Stimulated activated CD8-positive, alpha-beta memory T cell treated with anti-CD3 and anti-CD28 coated beads, Interleukin-4, amount 100 ng/mL, for 1 hour (primary cell): ENCODE measurements around the gene TOGARAM1.

ENCODE experiments used
- DNase-seq, 2 donors: peaks; one replicate each; pipeline ENCODE4 v3.0.0-alpha.2; 2020; ENCODE audit warnings: low read depth in 2 of 2, low spot score in 1 of 2

Gene TOGARAM1

GRCh38 chr14:44961554-44962333 lies at the start of gene TOGARAM1, which contains the start of gene KLHL28:
Gene TOGARAM1, plus strand, starts transcription at chr14:44962190. Its CDS starts 232 bp downstream, at chr14:44962422.
Gene KLHL28, minus strand, starts transcription at chr14:44961947. Its CDS starts 16,019 bp downstream, at chr14:44945928.
- peak; percentile 84 to 93 for DNase-seq

- no peak for DNase-seq
These were observed 47.1 kb upstream of the TOGARAM1 start for GRCh38 chr14:44914849-44915248.

DNA sequence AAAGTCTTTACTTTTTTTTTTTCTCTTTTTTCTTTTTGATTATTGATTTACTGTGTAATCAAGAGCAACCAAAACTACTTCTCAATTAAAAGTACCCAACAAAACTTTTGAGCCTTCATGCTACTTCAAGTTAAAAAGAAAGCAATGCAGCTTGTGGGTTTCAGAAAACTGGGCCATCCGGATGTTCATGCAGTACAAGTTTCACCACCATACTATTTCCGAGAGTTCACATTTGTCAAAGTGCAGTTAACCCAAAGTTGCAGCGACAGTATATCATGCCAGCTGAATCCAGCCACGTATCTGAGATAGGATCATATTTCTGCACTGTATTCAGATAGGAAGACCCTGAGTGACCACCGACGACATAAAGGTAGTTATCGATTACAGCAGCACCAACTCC lies 33.2 kb upstream of the TOGARAM1 start:
- DNase-seq, result no peak

GRCh38 chr14:44935155-44935554 lies 26.8 kb upstream of the TOGARAM1 start:
- DNase-seq, result no peak

DNA sequence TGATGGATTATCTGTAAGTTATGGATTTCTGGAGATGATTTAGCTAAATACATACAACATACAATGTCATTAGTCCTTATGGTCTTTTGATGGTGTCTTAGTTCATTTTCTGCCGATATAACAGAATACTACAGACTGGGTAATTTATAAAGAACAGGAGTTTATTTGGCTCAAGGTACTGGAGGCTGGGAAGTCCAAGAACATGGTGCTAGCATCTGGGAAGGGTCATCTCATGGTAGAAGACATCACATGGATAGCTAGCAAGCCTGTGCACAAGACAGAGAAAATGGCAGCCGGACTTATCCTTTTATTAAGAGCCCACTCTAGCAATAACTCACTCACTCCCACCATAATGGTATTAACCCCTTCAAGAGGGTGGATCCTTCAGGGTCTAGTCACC lies 24.4 kb upstream of the TOGARAM1 start:
- DNase-seq, result no peak

- DNase-seq, result no peak
These were observed 21.8 kb upstream of the TOGARAM1 start for GRCh38 chr14:44940211-44940610.

GRCh38 chr14:44940944-44941343 lies 21.0 kb upstream of the TOGARAM1 start:
- no peak for DNase-seq

- no peak for DNase-seq
These were observed 20.4 kb upstream of the TOGARAM1 start for GRCh38 chr14:44941591-44941990.

DNA sequence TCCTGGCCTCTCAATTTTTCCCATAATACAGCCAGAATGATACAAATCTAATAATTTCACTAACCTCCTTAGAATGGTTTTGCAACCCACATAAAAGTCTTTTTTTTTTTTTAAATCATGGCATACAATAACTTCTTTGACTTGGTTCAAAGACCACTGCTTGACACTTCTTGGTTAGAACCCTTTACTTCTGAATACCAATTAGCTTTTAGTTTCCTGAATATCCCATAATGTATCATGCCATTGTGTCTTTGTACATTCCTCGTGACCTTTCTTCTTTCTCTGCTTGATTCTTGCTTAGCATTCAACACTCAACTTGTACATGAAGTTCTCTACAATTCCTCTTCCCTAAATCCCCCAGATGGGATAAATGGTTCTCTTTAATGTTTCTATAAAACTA lies 19.6 kb upstream of the TOGARAM1 start:
- no peak for DNase-seq

DNA sequence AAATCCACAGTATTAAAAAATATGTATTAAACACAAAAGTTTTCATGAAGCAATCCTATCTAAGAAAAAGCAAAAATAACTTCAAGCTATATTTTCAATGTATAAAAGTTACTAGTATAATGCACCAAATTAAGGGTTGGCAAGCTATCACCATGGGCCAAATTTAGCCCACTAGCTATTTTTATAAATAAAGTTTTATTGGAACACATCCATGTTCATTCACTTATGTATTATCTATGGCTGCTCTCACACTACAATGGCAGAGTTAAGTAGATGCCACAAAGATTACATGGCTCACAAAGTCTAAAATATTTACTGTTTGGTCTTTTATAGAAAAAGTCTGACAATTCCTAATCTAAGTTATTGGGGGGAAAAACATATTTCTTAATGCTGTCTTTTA lies 17.9 kb upstream of the TOGARAM1 start:
- DNase-seq, result no peak

GRCh38 chr14:44945264-44945663 lies 16.7 kb upstream of the TOGARAM1 start:
- DNase-seq, result no peak

- no peak for DNase-seq
These were observed 10.9 kb upstream of the TOGARAM1 start for GRCh38 chr14:44951051-44951450.

DNA sequence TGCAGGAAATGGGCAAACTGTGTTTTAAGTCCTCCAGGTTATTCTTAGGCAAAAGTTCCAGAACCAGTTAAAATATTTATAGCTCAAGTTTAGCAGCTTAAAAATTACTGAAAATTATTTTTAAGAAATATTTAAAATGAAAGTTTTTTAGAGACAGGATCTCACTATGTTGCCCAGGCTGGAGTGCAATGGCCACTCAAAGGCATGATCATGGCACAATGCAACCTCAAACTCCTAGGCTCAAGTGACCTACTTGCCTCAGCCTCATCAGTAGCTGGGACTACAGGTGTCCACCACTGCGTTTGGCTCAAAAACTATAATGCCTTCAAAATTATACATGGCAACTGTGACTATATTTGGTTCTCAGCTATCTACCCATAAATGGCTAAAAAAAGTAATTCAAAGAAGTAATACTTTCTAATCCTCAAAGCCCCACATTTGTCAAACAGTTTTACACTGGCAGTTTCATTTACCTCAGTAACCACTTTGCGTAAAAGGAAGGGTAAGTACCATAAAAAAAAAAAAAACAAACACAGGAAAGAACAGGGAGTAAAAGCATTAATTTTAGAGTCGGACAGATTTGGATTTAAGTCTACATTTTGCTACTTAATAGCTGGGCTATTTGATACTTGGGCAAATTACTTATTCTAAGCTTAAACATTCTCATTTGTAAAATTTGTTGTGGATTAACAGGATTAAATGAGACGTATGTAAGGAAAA lies 9.4 kb upstream of the TOGARAM1 start:
- DNase-seq, result no peak

GRCh38 chr14:44954750-44955149 lies 7.2 kb upstream of the TOGARAM1 start:
- no peak for DNase-seq

- no peak for DNase-seq
These were observed 6.5 kb upstream of the TOGARAM1 start for GRCh38 chr14:44955528-44955927.

DNA sequence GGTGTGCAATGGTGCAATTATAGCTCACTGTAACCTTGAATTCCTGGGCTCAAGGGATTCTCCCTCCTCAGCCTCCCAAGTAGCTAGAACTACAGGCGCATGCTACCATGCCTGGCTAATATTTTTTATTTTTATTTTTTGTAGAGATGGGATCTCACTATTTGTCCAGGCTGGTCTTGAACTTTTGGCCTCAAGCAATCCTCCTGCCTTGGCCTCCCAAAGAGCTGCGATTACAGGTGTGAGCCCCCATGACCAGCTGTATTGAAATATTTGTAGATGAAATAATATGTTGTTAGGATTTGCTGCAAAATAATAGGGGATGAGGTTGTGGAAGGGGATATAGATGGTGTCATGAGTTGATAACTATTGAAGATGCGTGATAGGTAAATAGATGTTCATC lies 5.1 kb upstream of the TOGARAM1 start:
- DNase-seq, result no peak

GRCh38 chr14:44959538-44959937 lies 2.5 kb upstream of the TOGARAM1 start:
- DNase-seq, result no peak

GRCh38 chr14:44960146-44960545 lies 1.8 kb upstream of the TOGARAM1 start:
- no peak for DNase-seq

GRCh38 chr14:44960646-44961045 lies 1.3 kb upstream of the TOGARAM1 start:
- DNase-seq, result no peak

- DNase-seq, result peak; percentile 17 to 21
These were observed 838 bp upstream of the TOGARAM1 start for GRCh38 chr14:44961151-44961553.

DNA sequence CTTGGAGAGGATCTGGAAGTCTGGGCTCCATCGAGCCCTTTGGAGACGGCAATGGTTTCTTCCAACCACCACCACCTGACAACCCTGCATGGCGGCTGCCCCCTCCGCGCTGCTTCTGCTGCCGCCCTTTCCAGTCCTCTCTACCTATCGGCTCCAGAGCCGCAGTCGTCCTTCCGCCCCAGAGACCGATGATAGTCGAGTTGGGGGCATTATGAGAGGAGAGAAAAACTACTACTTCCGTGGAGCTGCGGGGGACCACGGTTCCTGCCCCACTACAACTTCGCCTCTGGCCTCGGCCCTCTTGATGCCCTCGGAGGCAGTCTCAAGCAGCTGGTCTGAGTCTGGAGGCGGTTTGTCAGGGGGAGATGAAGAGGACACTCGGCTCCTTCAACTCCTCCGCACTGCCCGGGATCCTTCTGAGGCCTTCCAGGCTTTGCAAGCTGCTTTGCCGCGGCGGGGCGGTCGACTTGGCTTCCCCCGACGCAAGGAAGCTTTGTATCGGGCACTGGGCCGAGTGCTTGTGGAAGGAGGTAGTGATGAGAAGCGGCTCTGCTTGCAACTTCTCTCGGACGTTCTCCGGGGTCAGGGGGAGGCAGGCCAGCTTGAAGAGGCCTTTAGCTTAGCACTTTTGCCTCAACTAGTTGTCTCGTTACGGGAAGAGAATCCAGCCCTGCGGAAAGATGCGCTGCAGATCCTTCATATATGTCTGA lies 499 bp downstream of the TOGARAM1 start:
- DNase-seq, result peak in 1 of 2 donors; percentile 8

DNA sequence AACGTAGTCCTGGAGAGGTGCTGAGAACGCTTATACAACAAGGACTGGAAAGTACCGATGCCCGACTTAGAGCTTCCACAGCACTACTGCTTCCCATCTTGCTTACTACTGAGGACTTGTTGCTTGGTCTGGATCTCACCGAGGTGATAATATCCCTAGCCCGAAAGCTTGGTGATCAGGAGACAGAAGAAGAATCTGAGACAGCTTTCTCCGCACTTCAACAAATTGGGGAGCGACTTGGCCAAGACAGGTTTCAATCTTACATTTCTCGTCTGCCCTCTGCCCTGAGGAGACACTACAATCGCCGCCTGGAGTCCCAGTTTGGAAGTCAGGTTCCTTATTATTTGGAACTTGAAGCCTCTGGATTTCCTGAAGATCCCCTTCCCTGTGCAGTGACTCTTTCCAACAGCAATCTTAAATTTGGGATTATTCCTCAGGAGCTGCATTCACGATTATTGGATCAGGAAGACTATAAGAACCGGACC lies 1.1 kb downstream of the TOGARAM1 start:
- no peak for DNase-seq
